Trophoblast cell (in vitro differentiated cells and primary cell): ENCODE measurements around the gene VASN.

Experiments
- DNase-seq, 2 donors: peaks; one replicate each; pipeline ENCODE4 v3.0.0-alpha.2; 2016
- H2AFZ ChIP-seq: 2 replicates; pipeline ENCODE4 v1.6.1; 2013; ENCODE audit warnings: low read length, moderate library complexity, mild to moderate bottlenecking; ENCODE audit not compliant: insufficient read depth, poor library complexity
- H2AK5ac ChIP-seq: 2 replicates; pipeline ENCODE4 v1.6.1; 2013; ENCODE audit warnings: mild to moderate bottlenecking, low read length
- H2BK120ac ChIP-seq: 2 replicates; pipeline ENCODE4 v1.6.1; 2013; ENCODE audit warnings: low read length, mild to moderate bottlenecking, moderate library complexity; ENCODE audit not compliant: insufficient read depth, poor library complexity
- H2BK12ac ChIP-seq: 2 replicates; pipeline ENCODE4 v1.6.1; 2013; ENCODE audit warnings: mild to moderate bottlenecking, low read length, moderate library complexity
- H2BK5ac ChIP-seq: 2 replicates; pipeline ENCODE4 v1.6.1; 2013; ENCODE audit warnings: low read length, low read depth, moderate library complexity, mild to moderate bottlenecking; ENCODE audit not compliant: poor library complexity
- H3K14ac ChIP-seq: 2 replicates; pipeline ENCODE4 v1.6.1; 2013; ENCODE audit warnings: mild to moderate bottlenecking, low read length
- H3K18ac ChIP-seq: 2 replicates; pipeline ENCODE4 v1.6.1; 2013; ENCODE audit warnings: mild to moderate bottlenecking, low read length
- H3K23ac ChIP-seq: 2 replicates; pipeline ENCODE4 v1.6.1; 2013; ENCODE audit warnings: low read length
- H3K27ac ChIP-seq: 2 replicates; pipeline ENCODE4 v1.5.1; 2013; ENCODE audit warnings: low read depth, mild to moderate bottlenecking, inconsistent platforms, low read length, moderate library complexity
- H3K27me3 ChIP-seq: 2 replicates; pipeline ENCODE4 v1.6.1; 2013; ENCODE audit warnings: inconsistent platforms, mild to moderate bottlenecking, low read length, moderate library complexity; ENCODE audit not compliant: insufficient read depth
- H3K36me3 ChIP-seq, 2 experiments: 1 replicate in 1 of 2; 2 replicates in 1 of 2; pipeline ENCODE4 v1.6.1; 2013; ENCODE audit warnings: low read length in 2 of 2, mild to moderate bottlenecking in 2 of 2, moderate library complexity in 1 of 2; ENCODE audit not compliant: insufficient read depth in 2 of 2, control insufficient read depth in 1 of 2
- H3K4ac ChIP-seq: 2 replicates; pipeline ENCODE4 v1.6.1; 2013; ENCODE audit warnings: low read depth, mild to moderate bottlenecking, low read length, moderate library complexity
- H3K4me1 ChIP-seq, 2 experiments: 1 replicate in 1 of 2; 2 replicates in 1 of 2; pipeline ENCODE4 v1.6.1; 2013; ENCODE audit warnings: low read length in 2 of 2, mild to moderate bottlenecking in 2 of 2, moderate library complexity in 1 of 2; ENCODE audit not compliant: insufficient read depth in 2 of 2, control insufficient read depth in 1 of 2
- H3K4me2 ChIP-seq: 2 replicates; pipeline ENCODE4 v1.6.1; 2013; ENCODE audit warnings: inconsistent platforms, mild to moderate bottlenecking, low read length, moderate library complexity
- H3K4me3 ChIP-seq: 2 replicates; pipeline ENCODE4 v1.5.1; 2013; ENCODE audit warnings: mild to moderate bottlenecking, low read depth, low read length, inconsistent platforms
- H3K79me1 ChIP-seq: one replicate; pipeline ENCODE4 v1.6.1; 2013; ENCODE audit warnings: low read length
- H3K79me2 ChIP-seq: 2 replicates; pipeline ENCODE4 v1.6.1; 2013; ENCODE audit warnings: low read length, mild to moderate bottlenecking; ENCODE audit not compliant: control insufficient read depth, insufficient read depth, poor library complexity
- H3K9ac ChIP-seq: 2 replicates; pipeline ENCODE4 v1.6.1; 2013; ENCODE audit warnings: mild to moderate bottlenecking, low read length
- H3K9me3 ChIP-seq: 2 replicates; pipeline ENCODE4 v1.6.1; 2013; ENCODE audit warnings: low read depth, mild to moderate bottlenecking, control low read depth, inconsistent platforms, low read length; ENCODE audit not compliant: insufficient read depth
- H4K12ac ChIP-seq: 2 replicates; pipeline ENCODE4 v1.6.1; 2013; ENCODE audit warnings: low read depth, mild to moderate bottlenecking, low read length, moderate library complexity
- H4K8ac ChIP-seq: 2 replicates; pipeline ENCODE4 v1.6.1; 2013; ENCODE audit warnings: low read depth, mild to moderate bottlenecking, low read length, moderate library complexity
- H4K91ac ChIP-seq: one replicate; pipeline ENCODE4 v1.6.1; 2013; ENCODE audit warnings: low read depth, mild to moderate bottlenecking, low read length, moderate library complexity
- WGBS: extraction: QIAGEN DNeasy Blood & Tissue Kit; methylation state at CpG from one replicate; pipeline ENCODE4 v1.1.7; 2013; ENCODE audit warnings: missing lambda C conversion rate; ENCODE audit not compliant: insufficient read length, insufficient coverage; ENCODE audit errors: extremely low coverage; 5-methylcytosine and 5-hydroxymethylcytosine counted together

The VASN gene

GRCh38 chr16:4350365-4350786, 21.3 kb upstream of the VASN start:
- peak overlapping the region; percentile 10 for H4K12ac ChIP-seq
- peak overlapping the region; percentile 39 for H4K8ac ChIP-seq
- peak overlapping the region; percentile 51 for H3K4ac ChIP-seq
- no peak for DNase-seq
- peak overlapping the region; percentile 60 for H2AFZ ChIP-seq
- H3K23ac ChIP-seq = no peak overlapping the region
- peak overlapping the region; percentile 95 for H3K9ac ChIP-seq
- no peaks in the 10 kb centered on the region for H3K27me3 ChIP-seq
- H3K27ac ChIP-seq = peak overlapping the region; percentile 11
- H3K4me3 ChIP-seq = peak overlapping the region; percentile 98
- peaks cover 4% of the 10 kb centered on the region for H3K79me1 ChIP-seq
- no peak overlapping the region for H2BK5ac ChIP-seq
- peak overlapping the region; percentile 35 for H3K14ac ChIP-seq
- H2BK12ac ChIP-seq = no peak overlapping the region
- peaks cover 0 to 4% of the 10 kb centered on the region in 2 experiments for H3K4me1 ChIP-seq
- H3K4me2 ChIP-seq = peak overlapping the region; percentile 85
- H2BK120ac ChIP-seq = no peak overlapping the region
- peak overlapping the region; percentile 29 for H4K91ac ChIP-seq
- H3K18ac ChIP-seq = peak overlapping the region; percentile 25
- peaks cover 6% of the 10 kb centered on the region for H3K79me2 ChIP-seq
- peak overlapping the region; percentile 21 for H2AK5ac ChIP-seq
- H3K36me3 ChIP-seq = peaks cover 8 to 10% of the 10 kb centered on the region in 2 experiments
- WGBS = no CpG with 5 or more reads among the region's 24 CpGs
- H3K9me3 ChIP-seq = no peaks in the 10 kb centered on the region

DNA sequence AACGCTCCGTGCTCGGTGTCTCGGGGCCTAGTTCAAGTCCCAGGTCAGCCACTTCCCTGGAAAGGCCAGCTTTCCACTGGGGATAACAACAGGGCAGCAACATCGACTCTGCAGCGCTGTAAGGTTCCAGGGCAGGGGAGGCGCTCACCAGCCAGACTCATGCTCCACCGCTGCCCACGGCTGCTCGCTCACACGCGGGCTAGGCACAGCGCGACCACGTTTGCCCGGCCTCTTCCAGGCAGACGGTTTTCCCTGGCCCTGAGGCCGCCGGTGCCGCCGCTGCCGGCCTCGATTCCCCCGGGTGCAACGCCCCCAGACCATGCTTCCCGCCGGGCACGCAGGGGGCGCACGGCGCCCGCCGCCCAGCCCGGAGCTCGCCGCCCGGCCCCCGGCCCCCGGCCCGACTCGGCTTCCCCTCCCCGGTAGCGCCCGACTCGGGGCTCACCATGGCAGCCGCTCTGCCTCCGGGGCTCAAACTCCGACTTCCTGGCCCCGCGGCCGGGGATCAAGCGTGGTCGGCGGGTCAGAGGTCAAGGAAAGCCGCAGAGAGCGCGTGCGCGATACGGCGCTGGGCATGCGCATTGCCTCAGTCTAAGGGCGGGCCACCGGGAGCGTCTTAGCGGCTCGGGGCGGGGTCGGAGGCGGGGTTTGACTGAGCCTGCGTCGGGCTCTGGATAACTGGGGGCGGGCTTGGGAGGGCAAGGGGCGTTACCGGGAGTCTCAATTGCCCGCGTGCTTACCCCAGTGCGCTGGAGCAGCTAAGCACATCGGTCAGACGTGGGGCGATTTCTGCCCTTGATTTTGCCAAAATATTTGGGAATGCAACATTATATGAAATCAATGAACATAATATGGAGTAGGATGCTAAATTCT, 20.6 kb upstream of the VASN start, which contains the start of gene PAM16:
PAM16 (minus strand) TSS at position 535 of the 873 bp plus-strand sequence; CDS start at position 448, 87 bp downstream.
- Histone ChIP-seq H2BK5ac (peak within 1 kb of the TSS; percentile 5), H3K4ac (peak within 1 kb of the TSS; percentile 51), H3K9me3 (no peaks in the 10 kb centered on the region), H3K4me2 (peak within 1 kb of the TSS; percentile 85), H4K91ac (peak within 1 kb of the TSS; percentile 29), H2AK5ac (peak within 1 kb of the TSS; percentile 21), H3K18ac (peak within 1 kb of the TSS; percentile 25), H3K23ac (no peak within 1 kb of the TSS), H2BK12ac (no peak within 1 kb of the TSS), H3K4me3 (peak within 1 kb of the TSS; percentile 98), H3K9ac (peak within 1 kb of the TSS; percentile 95), H3K36me3 (peaks cover 8 to 10% of the 10 kb centered on the region in 2 experiments), H4K12ac (peak within 1 kb of the TSS; percentile 10), H3K4me1 (peaks cover 0 to 4% of the 10 kb centered on the region in 2 experiments), H3K79me1 (peaks cover 4% of the 10 kb centered on the region), H3K14ac (peak within 1 kb of the TSS; percentile 35), H4K8ac (peak within 1 kb of the TSS; percentile 39), H2AFZ (peak within 1 kb of the TSS; percentile 60), H3K79me2 (peaks cover 6% of the 10 kb centered on the region), H2BK120ac (peak within 1 kb of the TSS; percentile 21), H3K27me3 (no peaks in the 10 kb centered on the region), H3K27ac (peak within 1 kb of the TSS; percentile 11)
- no CpG with 5 or more reads among the region's 81 CpGs for WGBS
- DNase-seq = peak; percentile 96 to 98

GRCh38 chr16:4351880-4352279, 19.8 kb upstream of the VASN start:
- DNase-seq = peak; percentile 78 to 91
- H4K8ac ChIP-seq = no peak overlapping the region
- no peak overlapping the region for H2BK12ac ChIP-seq
- H3K4me3 ChIP-seq = no peak overlapping the region
- no peak overlapping the region for H3K23ac ChIP-seq
- H3K27me3 ChIP-seq = no peaks in the 10 kb centered on the region
- H2BK5ac ChIP-seq = no peak overlapping the region
- H3K79me1 ChIP-seq = peaks cover 4% of the 10 kb centered on the region
- H2AFZ ChIP-seq = no peak overlapping the region
- no CpG with 5 or more reads among the region's 7 CpGs for WGBS
- H3K27ac ChIP-seq = no peak overlapping the region
- no peak overlapping the region for H2AK5ac ChIP-seq
- H4K12ac ChIP-seq = no peak overlapping the region
- H3K9ac ChIP-seq = no peak overlapping the region
- peaks cover 10% of the 10 kb centered on the region in 2 experiments for H3K36me3 ChIP-seq
- H3K18ac ChIP-seq = no peak overlapping the region
- H3K14ac ChIP-seq = no peak overlapping the region
- no peak overlapping the region for H3K4me2 ChIP-seq
- H4K91ac ChIP-seq = no peak overlapping the region
- H3K79me2 ChIP-seq = peaks cover 6% of the 10 kb centered on the region
- peaks cover 0 to 4% of the 10 kb centered on the region in 2 experiments for H3K4me1 ChIP-seq
- no peaks in the 10 kb centered on the region for H3K9me3 ChIP-seq
- H2BK120ac ChIP-seq = no peak overlapping the region
- no peak overlapping the region for H3K4ac ChIP-seq

- Histone ChIP-seq H3K18ac (no peak overlapping the region), H3K4ac (no peak overlapping the region), H3K4me2 (no peak overlapping the region), H3K4me1 (peaks cover 0 to 4% of the 10 kb centered on the region in 2 experiments), H3K27me3 (no peaks in the 10 kb centered on the region), H2AFZ (no peak overlapping the region), H3K36me3 (peaks cover 5 to 7% of the 10 kb centered on the region in 2 experiments), H3K79me2 (peaks cover 6% of the 10 kb centered on the region), H2BK120ac (no peak overlapping the region), H2BK5ac (no peak overlapping the region), H3K4me3 (no peak overlapping the region), H4K8ac (no peak overlapping the region), H3K79me1 (peaks cover 4% of the 10 kb centered on the region), H3K23ac (no peak overlapping the region), H2BK12ac (no peak overlapping the region), H3K9me3 (no peaks in the 10 kb centered on the region), H2AK5ac (no peak overlapping the region), H4K91ac (no peak overlapping the region), H3K14ac (no peak overlapping the region), H3K9ac (no peak overlapping the region), H3K27ac (no peak overlapping the region), H4K12ac (no peak overlapping the region)
- no peak for DNase-seq
- no CpG with 5 or more reads among the region's 5 CpGs for WGBS
These were observed 18.8 kb upstream of the VASN start for GRCh38 chr16:4352843-4353242.
